Measurements from ENCODE around the gene PLIN4.

Gene PLIN4

DNA sequence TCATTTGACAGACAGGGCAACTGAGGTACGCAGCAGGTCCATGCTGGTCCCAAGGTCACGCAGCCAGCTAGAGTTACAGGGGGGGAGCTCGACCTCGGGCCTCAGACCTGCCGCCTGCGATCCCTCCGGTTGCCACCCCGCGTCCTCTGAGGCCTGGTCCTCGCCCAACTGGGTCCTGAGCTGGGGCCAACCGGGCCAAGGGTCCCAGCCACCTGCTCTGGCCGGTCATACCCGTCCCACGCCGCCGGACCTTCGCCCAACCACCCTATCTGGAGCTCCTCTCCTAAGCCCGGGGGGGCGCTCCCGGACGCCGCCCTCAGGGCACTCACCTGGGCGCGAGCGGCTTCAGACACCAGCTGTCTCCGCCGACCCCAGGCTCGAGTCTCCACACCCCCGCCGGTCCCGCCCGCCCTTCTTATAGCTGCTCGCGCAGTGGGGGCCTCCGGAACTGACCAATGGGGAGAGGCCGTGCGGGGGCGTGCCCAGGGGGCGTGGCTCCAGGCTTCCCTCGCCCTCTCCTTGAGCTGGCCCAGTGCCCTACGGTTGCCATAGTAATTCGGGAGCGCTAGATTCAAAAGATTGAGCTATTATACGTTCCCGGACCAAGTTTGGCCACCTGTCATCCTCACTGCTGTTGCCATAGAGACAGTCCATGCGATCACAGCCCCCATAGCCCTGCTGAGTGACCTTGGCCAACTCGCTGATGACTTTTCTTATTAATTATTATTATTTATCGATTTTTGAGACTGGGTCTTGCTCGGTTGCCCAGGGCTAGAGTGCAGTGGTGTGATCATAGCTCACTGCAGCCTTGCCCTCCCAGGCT is 16.8 kb upstream of the PLIN4 start, which contains the start of gene PLIN5:
Gene PLIN5, minus strand, starts transcription at position 389 of the 823 bp plus-strand sequence. CDS start 1,150 bp downstream, outside the sequence.
- DNase-seq (ENCODE audit: low read depth) = no peak
- TF ChIP-seq MYC (IDR thresholded peaks at IDR 0.05; ENCODE audit: low read depth, low read length) = no peak
- TF ChIP-seq, protein P1, sequence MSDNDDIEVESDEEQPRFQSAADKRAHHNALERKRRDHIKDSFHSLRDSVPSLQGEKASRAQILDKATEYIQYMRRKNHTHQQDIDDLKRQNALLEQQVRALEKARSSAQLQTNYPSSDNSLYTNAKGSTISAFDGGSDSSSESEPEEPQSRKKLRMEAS (IDR thresholded peaks at IDR 0.05; ENCODE audit: low read depth, low read length) = no peak
- TF ChIP-seq POLR2A (IDR thresholded peaks at IDR 0.05; ENCODE audit: extremely low read depth, insufficient read length) = no peak
- TF ChIP-seq, protein P2, sequence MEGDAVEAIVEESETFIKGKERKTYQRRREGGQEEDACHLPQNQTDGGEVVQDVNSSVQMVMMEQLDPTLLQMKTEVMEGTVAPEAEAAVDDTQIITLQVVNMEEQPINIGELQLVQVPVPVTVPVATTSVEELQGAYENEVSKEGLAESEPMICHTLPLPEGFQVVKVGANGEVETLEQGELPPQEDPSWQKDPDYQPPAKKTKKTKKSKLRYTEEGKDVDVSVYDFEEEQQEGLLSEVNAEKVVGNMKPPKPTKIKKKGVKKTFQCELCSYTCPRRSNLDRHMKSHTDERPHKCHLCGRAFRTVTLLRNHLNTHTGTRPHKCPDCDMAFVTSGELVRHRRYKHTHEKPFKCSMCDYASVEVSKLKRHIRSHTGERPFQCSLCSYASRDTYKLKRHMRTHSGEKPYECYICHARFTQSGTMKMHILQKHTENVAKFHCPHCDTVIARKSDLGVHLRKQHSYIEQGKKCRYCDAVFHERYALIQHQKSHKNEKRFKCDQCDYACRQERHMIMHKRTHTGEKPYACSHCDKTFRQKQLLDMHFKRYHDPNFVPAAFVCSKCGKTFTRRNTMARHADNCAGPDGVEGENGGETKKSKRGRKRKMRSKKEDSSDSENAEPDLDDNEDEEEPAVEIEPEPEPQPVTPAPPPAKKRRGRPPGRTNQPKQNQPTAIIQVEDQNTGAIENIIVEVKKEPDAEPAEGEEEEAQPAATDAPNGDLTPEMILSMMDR (IDR thresholded peaks at IDR 0.05; ENCODE audit: low read depth, low read length) = no peak
- no peak within 1 kb of the TSS for H3K4me3 ChIP-seq (ENCODE audit: low read depth, low read length)

DNA sequence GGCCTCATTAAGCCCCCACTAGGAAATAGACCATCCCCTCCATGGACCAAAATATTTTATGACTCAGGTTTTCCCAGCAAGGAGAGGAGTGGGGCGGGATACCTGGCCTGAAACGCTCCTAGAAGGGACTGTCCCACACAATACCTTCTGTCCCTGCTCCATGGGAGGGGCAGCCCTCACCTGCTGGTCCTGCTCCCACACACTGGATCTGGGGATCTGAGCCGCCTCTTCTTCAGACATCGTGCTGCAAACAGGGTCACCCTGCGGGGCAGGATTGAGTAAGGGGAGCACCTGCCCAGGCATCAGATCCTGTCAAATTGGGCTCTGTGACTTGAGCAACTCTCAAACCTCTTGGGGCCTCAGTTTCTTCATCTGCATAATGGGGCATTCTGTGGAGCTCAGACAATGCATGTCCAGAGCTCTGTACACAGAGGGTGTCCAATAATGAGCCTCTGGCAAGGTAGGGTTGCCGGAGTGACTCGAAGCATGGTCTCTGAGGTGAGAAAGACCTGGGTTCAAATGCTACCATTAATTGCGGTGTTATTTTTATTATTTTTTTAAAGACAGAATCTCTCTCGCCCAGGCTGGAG is 15.6 kb upstream of the PLIN4 start:
- no peak for DNase-seq (ENCODE audit: low read depth)
- TF ChIP-seq, protein P2 (IDR thresholded peaks at IDR 0.05; ENCODE audit: low read depth, low read length) = no peak
- TF ChIP-seq MYC (IDR thresholded peaks at IDR 0.05; ENCODE audit: low read depth, low read length) (no peak), POLR2A (IDR thresholded peaks at IDR 0.05; ENCODE audit: extremely low read depth, insufficient read length) (no peak)
- TF ChIP-seq, protein P1 (IDR thresholded peaks at IDR 0.05; ENCODE audit: low read depth, low read length) = no peak
- no peak overlapping the region for H3K4me3 ChIP-seq (ENCODE audit: low read depth, low read length)

DNA sequence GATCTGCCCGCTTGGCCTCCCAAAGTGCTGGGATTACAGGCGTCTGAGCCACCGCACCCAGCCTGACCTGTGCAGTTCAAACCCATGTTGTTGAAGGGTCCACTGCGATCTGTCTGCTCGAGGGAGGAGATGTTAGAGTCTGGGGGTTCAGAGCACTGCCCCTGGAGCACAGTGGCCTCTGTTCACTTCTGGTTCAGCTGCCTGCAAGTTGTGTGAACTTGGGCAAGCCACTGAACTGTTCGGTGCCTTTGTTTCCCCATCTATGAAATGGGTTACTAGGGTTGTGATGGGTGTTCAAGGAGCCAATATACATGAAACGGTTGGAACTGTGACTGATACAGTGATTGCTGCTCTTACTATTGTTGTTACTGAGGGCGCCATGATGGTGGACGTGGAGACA is 15.0 kb upstream of the PLIN4 start:
- H3K4me3 ChIP-seq (ENCODE audit: low read depth, low read length) = no peak overlapping the region
- TF ChIP-seq, protein P1 (IDR thresholded peaks at IDR 0.05; ENCODE audit: low read depth, low read length) = no peak
- TF ChIP-seq, protein P2 (IDR thresholded peaks at IDR 0.05; ENCODE audit: low read depth, low read length) = no peak
- TF ChIP-seq MYC (IDR thresholded peaks at IDR 0.05; ENCODE audit: low read depth, low read length) (no peak), POLR2A (IDR thresholded peaks at IDR 0.05; ENCODE audit: extremely low read depth, insufficient read length) (no peak)
- no peak for DNase-seq (ENCODE audit: low read depth)

DNA sequence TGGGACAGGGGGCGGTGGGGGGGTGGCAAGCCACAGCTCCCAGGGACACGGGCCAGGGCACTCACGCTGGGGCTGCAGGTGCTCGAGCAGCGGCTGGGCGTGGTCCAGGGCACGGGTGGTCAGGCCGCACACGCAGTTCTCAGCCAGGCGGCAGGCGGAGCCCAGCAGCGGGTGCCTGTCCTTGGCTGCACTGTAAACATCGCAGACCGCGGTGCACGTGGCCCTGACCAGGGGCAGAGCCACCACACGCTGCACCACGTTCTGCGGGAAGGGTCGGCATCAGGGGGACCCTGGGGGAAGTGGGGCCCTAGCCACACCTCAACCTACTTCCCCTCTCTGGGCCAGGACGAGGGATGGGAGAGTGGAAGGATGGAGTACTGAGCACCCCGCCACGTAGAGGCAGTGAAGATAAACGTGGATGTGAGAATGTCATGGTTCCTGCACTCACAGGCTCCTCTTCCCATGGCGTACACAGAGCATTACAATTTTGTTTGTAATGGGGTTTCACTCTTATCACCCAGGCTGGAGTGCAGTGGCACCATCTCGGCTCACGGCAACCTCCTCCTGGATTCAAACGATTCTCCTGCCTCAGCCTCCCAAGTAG is 13.4 kb upstream of the PLIN4 start:
- TF ChIP-seq POLR2A (IDR thresholded peaks at IDR 0.05; ENCODE audit: extremely low read depth, insufficient read length) (no peak), MYC (IDR thresholded peaks at IDR 0.05; ENCODE audit: low read depth, low read length) (no peak)
- TF ChIP-seq, protein P2 (IDR thresholded peaks at IDR 0.05; ENCODE audit: low read depth, low read length) = no peak
- TF ChIP-seq, protein P1 (IDR thresholded peaks at IDR 0.05; ENCODE audit: low read depth, low read length) = no peak
- no peak for DNase-seq (ENCODE audit: low read depth)
- H3K4me3 ChIP-seq (ENCODE audit: low read depth, low read length) = no peak overlapping the region

DNA sequence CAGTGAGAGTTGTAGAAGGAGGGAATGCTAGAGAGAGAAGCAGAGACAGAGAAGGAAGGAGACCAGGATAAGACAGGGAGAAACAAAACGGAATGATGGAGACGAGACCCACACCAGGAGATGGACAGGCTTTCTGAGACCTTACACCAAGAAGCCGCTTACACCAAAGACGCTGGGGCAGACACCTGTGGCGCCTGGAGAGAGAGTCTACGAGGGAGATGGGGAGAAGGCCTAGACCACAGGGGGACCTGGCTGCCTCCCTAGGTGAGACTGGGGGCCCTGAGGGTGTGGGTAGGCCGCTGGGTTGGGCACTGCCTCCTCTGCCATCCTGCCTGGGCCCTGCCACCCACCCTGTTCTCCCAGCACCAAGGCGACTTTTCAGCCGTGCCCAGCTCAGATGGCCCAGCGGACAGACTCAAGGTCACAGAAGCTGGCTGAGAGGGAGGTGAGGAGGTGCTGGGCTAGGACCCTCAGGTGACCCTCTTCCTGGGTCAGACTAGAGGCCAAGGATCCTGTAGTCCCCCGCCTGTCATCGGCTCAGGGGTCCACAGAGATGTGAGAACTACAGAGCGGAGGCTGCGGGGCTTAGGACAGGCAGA is 11.7 kb upstream of the PLIN4 start:
- no peak for DNase-seq (ENCODE audit: low read depth)
- no peak overlapping the region for H3K4me3 ChIP-seq (ENCODE audit: low read depth, low read length)
- TF ChIP-seq, protein P1 (IDR thresholded peaks at IDR 0.05; ENCODE audit: low read depth, low read length) = no peak
- TF ChIP-seq, protein P2 (IDR thresholded peaks at IDR 0.05; ENCODE audit: low read depth, low read length) = no peak
- TF ChIP-seq MYC (IDR thresholded peaks at IDR 0.05; ENCODE audit: low read depth, low read length) = no peak
